ENCODE results near the gene VTN.

DNA sequence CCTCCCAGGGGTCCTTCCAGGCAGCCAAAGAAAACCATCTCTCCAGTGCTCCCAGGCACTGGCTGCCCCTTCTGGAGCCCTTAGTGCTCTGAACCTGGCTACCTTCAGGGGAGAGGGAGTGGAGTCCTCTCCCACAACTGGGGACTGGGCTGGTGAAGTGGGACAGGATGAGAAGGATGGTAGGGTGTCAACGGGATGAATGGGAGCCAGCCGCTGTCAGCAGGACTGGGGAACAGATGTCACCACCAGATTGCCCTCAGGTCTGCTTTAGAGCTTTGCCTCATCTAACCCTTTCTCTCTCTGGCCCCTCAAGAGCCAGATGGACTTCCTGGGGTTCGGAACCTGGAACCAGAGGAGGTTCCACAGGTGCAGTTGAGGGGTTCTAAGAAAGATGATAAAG is 4.6 kb downstream of the VTN start:
- TF ChIP-seq CTCF (IDR thresholded peaks at IDR 0.05; ENCODE audit: insufficient read depth, low read depth, low read length) (no peak), EZH2 (IDR thresholded peaks at IDR 0.05; ENCODE audit: insufficient read depth, low read length) (no peak)
